GM23248 (cell line): ENCODE data around the gene DNAI1. TPM values are rescaled to one million over a fixed set of nuclear protein-coding genes. Genes with fewer than 3 reads are reported as not detected.

Experiments used
- DNase-seq: peaks from one replicate; pipeline ENCODE4 v3.0.0-alpha.2; 2015
- H2AFZ ChIP-seq: fragments of 200-600 bp; sonication (generic); 2 replicates; pipeline ENCODE4 v1.6.1; 2016; ENCODE audit warnings: antibody characterized with exemption
- H3F3A ChIP-seq: fragments of 200-600 bp; sonication (generic); 2 replicates; pipeline ENCODE4 v1.6.1; 2016; ENCODE audit warnings: mild to moderate bottlenecking, antibody characterized with exemption, mixed run types; ENCODE audit not compliant: insufficient read depth
- H3K27ac ChIP-seq: fragments of 200-600 bp; sonication (generic); 2 replicates; pipeline ENCODE4 v1.5.1; 2016; ENCODE audit warnings: mild to moderate bottlenecking
- H3K27me3 ChIP-seq: fragments of 200-600 bp; sonication (generic); replicated peaks from 2 replicates; pipeline ENCODE4 v1.6.1; 2016; ENCODE audit warnings: mild to moderate bottlenecking; ENCODE audit not compliant: insufficient read depth
- H3K36me3 ChIP-seq: fragments of 200-600 bp; sonication (generic); 2 replicates; pipeline ENCODE4 v1.6.1; 2016; ENCODE audit warnings: low read depth, mild to moderate bottlenecking
- H3K4me1 ChIP-seq: fragments of 200-600 bp; sonication (generic); 2 replicates; pipeline ENCODE4 v1.6.1; 2016; ENCODE audit warnings: mild to moderate bottlenecking; ENCODE audit not compliant: insufficient read depth
- H3K4me2 ChIP-seq: fragments of 200-600 bp; sonication (generic); one replicate; pipeline ENCODE4 v1.6.1; 2016; ENCODE audit warnings: mild to moderate bottlenecking; ENCODE audit not compliant: unreplicated experiment
- H3K4me3 ChIP-seq: fragments of 200-600 bp; sonication (generic); 2 replicates; pipeline ENCODE4 v1.5.1; 2016; ENCODE audit warnings: mild to moderate bottlenecking
- H3K79me2 ChIP-seq: fragments of 200-600 bp; sonication (generic); 2 replicates; pipeline ENCODE4 v1.6.1; 2016; ENCODE audit warnings: mild to moderate bottlenecking; ENCODE audit not compliant: insufficient read depth
- H3K9ac ChIP-seq: fragments of 200-600 bp; sonication (generic); 2 replicates; pipeline ENCODE4 v1.6.1; 2016; ENCODE audit warnings: mild to moderate bottlenecking
- H3K9me2 ChIP-seq: fragments of 200-600 bp; sonication (generic); 2 replicates; pipeline ENCODE4 v1.6.1; 2016; ENCODE audit warnings: mixed run types, mild to moderate bottlenecking, moderate library complexity; ENCODE audit not compliant: insufficient read depth
- H3K9me3 ChIP-seq: fragments of 200-600 bp; sonication (generic); one replicate; pipeline ENCODE4 v1.6.1; 2017; ENCODE audit warnings: low read depth
- H4K20me1 ChIP-seq: fragments of 200-600 bp; sonication (generic); 2 replicates; pipeline ENCODE4 v1.6.0; 2016; ENCODE audit not compliant: insufficient read depth
- EZH2 ChIP-seq: fragments of 200-600 bp; sonication (generic); IDR thresholded peaks from 2 replicates; pipeline ENCODE4 v1.6.1; 2018; ENCODE audit warnings: antibody characterized with exemption, mild to moderate bottlenecking; ENCODE audit not compliant: insufficient read depth, poor library complexity, severe bottlenecking
- EZH2phosphoT487 ChIP-seq: fragments of 200-600 bp; sonication (generic); IDR thresholded peaks from 2 replicates; pipeline ENCODE4 v1.6.1; 2018; ENCODE audit warnings: antibody characterized with exemption, moderate library complexity, mild to moderate bottlenecking, low read depth; ENCODE audit not compliant: insufficient read depth
- WGBS, 2 experiments: methylation state at CpG; one replicate each; pipeline ENCODE4 v1.1.6; 2015 to 2017; ENCODE audit warnings: low lambda C conversion rate in 2 of 2, low coverage in 1 of 2; ENCODE audit errors: missing lambda C conversion rate in 2 of 2; 5-methylcytosine and 5-hydroxymethylcytosine counted together
- in situ Hi-C: fragments of 300-500 bp; cut with MboI; formaldehyde crosslinking; loops from 2 replicates; pipeline ENCODE4 v1.15.0; 2020
- polyA plus RNA-seq: library from polyadenylated mRNA; unstranded; fragments of >200 nt; fragmentation: Nextera tagmentation; extraction: Ambion mirVana; gene quantifications from 2 replicates; pipeline ENCODE4 v1.2.1, GENCODE V29; 2016
- total RNA-seq: library from RNA; depleted of rRNA; stranded (reverse); fragments of >200 nt; shearing (Covaris generic); gene quantifications from 2 replicates; pipeline ENCODE4 v1.2.3, GENCODE V29; 2014

The DNAI1 gene
- total and polyA plus RNA-seq, 2 experiments from 2014 or later: not detected

DNA sequence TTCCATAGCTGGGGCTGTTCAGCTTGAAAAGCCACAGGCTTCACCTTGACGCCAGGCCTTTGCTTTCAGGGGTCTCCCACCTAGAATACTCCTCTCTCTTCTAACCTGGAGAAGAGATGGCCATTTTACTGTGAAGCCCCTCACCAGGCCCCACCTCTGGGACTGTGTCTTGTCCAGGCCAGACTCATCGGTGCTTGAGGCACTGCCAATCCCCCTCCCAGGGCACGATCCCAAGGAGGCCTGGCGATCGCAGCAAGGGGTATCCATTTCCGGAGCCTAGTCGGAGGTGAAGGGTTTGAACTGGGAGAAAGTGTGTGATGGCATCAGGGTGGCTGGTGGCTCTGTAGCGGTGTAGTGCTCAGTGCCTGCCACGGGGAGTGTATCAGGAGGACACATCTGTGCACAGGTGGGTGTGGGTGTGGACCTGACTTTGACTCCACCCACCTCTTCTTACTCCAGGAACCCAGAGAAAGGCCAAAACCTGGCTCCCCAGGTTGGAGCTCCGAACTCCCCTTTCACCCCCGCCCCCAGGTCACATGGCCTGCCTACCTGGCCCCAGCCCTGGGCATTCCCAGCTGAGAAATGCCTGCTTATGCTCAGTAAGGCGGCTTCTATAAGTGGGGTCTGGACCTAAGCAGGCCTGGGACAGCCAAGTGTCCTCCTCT, 91.5 kb downstream of the DNAI1 start:
- H3K9ac ChIP-seq: no peak overlapping the region
- no peak overlapping the region for H2AFZ ChIP-seq
- no peaks in the 10 kb centered on the region for H4K20me1 ChIP-seq
- no peaks in the 10 kb centered on the region; the same call in 1 of the 2 replicates for H3K27me3 ChIP-seq
- DNase-seq: no peak
- TF ChIP-seq EZH2phosphoT487 (no peak), EZH2 (no peak)
- no peaks in the 10 kb centered on the region for H3F3A ChIP-seq
- no peak overlapping the region for H3K4me2 ChIP-seq
- no peaks in the 10 kb centered on the region for H3K9me3 ChIP-seq
- WGBS, 2 experiments: 77 to 78% methylated on average over 10 to 12 of the region's 12 CpGs
- H3K36me3 ChIP-seq: no peaks in the 10 kb centered on the region
- no peaks in the 10 kb centered on the region for H3K9me2 ChIP-seq
- no peaks in the 10 kb centered on the region for H3K79me2 ChIP-seq
- no peaks in the 10 kb centered on the region for H3K4me1 ChIP-seq
- H3K4me3 ChIP-seq: no peak overlapping the region
- in situ Hi-C loops: loop anchor here (5.0 kb wide), 1 partner anchor 42 kb away; no protein-coding TSS in a partner anchor
- no peak overlapping the region for H3K27ac ChIP-seq

GRCh38 chr9:34550681-34551270, 92.2 kb downstream of the DNAI1 start:
- Histone ChIP-seq H3K9me2 (no peaks in the 10 kb centered on the region), H3K79me2 (no peaks in the 10 kb centered on the region), H3K27me3 (no peaks in the 10 kb centered on the region), H3K9me3 (no peaks in the 10 kb centered on the region), H2AFZ (no peak overlapping the region), H3F3A (no peaks in the 10 kb centered on the region), H3K4me3 (no peak overlapping the region), H3K36me3 (no peaks in the 10 kb centered on the region), H4K20me1 (no peaks in the 10 kb centered on the region), H3K9ac (no peak overlapping the region), H3K4me2 (no peak overlapping the region), H3K4me1 (no peaks in the 10 kb centered on the region), H3K27ac (no peak overlapping the region)
- 47 to 57% methylated on average over 5 of the region's 5 CpGs for WGBS, 2 experiments
- in situ Hi-C loops: loop anchor here (5.0 kb wide), 1 partner anchor 42 kb away; no protein-coding TSS in a partner anchor
- TF ChIP-seq EZH2 (no peak), EZH2phosphoT487 (no peak)
- DNase-seq: no peak

GRCh38 chr9:34551751-34552605, 93.4 kb downstream of the DNAI1 start:
- Histone ChIP-seq H4K20me1 (no peaks in the 10 kb centered on the region), H2AFZ (no peak overlapping the region), H3K4me1 (no peaks in the 10 kb centered on the region), H3K27ac (no peak overlapping the region), H3K36me3 (no peaks in the 10 kb centered on the region), H3F3A (no peaks in the 10 kb centered on the region), H3K79me2 (no peaks in the 10 kb centered on the region), H3K9ac (no peak overlapping the region), H3K27me3 (no peaks in the 10 kb centered on the region), H3K9me3 (no peaks in the 10 kb centered on the region), H3K9me2 (no peaks in the 10 kb centered on the region), H3K4me2 (no peak overlapping the region), H3K4me3 (no peak overlapping the region)
- WGBS, 2 experiments: 70 to 71% methylated on average over 14 to 20 of the region's 20 CpGs
- in situ Hi-C loops: loop anchor here (5.0 kb wide), 1 partner anchor 40 kb away; no protein-coding TSS in a partner anchor
- TF ChIP-seq EZH2 (no peak), EZH2phosphoT487 (no peak)
- DNase-seq: no peak

- Histone ChIP-seq H3F3A (no peaks in the 10 kb centered on the region), H3K9me3 (no peaks in the 10 kb centered on the region), H3K9ac (no peak overlapping the region), H3K36me3 (no peaks in the 10 kb centered on the region), H3K4me2 (no peak overlapping the region), H3K79me2 (no peaks in the 10 kb centered on the region), H3K4me3 (no peak overlapping the region), H3K9me2 (no peaks in the 10 kb centered on the region), H4K20me1 (no peaks in the 10 kb centered on the region), H2AFZ (no peak overlapping the region), H3K27ac (no peak overlapping the region), H3K27me3 (no peaks in the 10 kb centered on the region), H3K4me1 (no peaks in the 10 kb centered on the region)
- no peak for DNase-seq
- in situ Hi-C loops: loop anchor here (5.0 kb wide), 1 partner anchor 40 kb away; no protein-coding TSS in a partner anchor
- TF ChIP-seq EZH2: no peak
- TF ChIP-seq EZH2phosphoT487: no peak
- WGBS, 2 experiments: 81 to 85% methylated on average over 11 to 13 of the region's 13 CpGs
Measured at GRCh38 chr9:34552606-34552981, 94.0 kb downstream of the DNAI1 start.
